H1 (cell line): ENCODE data around the gene CFAP100. TPM values are rescaled to one million over a fixed set of nuclear protein-coding genes. Genes with fewer than 3 reads are reported as not detected.

Source experiments
- ATF3 ChIP-seq: IDR thresholded peaks from 2 replicates; pipeline ENCODE4 v1.6.1; 2011; ENCODE audit warnings: low read depth, mild to moderate bottlenecking, low read length; ENCODE audit not compliant: insufficient read depth
- BCL11A ChIP-seq, 2 experiments: IDR thresholded peaks; one replicate each; pipeline ENCODE4 v1.6.1; 2011; ENCODE audit warnings: low read depth in 2 of 2, low read length in 2 of 2, mild to moderate bottlenecking in 2 of 2
- CEBPB ChIP-seq: IDR thresholded peaks from 2 replicates; pipeline ENCODE4 v1.6.1; 2012; ENCODE audit warnings: low read depth, low read length
- CHD2 ChIP-seq: IDR thresholded peaks from 2 replicates; pipeline ENCODE4 v1.6.1; 2012; ENCODE audit warnings: low read length, improper control_type of control experiment
- GTF2F1 ChIP-seq: IDR thresholded peaks from 2 replicates; pipeline ENCODE4 v1.6.1; 2012; ENCODE audit warnings: low read depth, low read length, improper control_type of control experiment, borderline replicate concordance
- RAD21 ChIP-seq, 2 experiments: IDR thresholded peaks in 1 of 2; conservative IDR thresholded peaks in 1 of 2; 2 replicates each; pipeline ENCODE4 v1.6.1; 2011; ENCODE audit warnings: low read depth in 2 of 2, low read length in 2 of 2, improper control_type of control experiment in 1 of 2, inconsistent platforms in 1 of 2, mild to moderate bottlenecking in 1 of 2, moderate library complexity in 1 of 2
- TBP ChIP-seq: IDR thresholded peaks from 2 replicates; pipeline ENCODE4 v1.6.1; 2011; ENCODE audit warnings: low read depth, low read length, improper control_type of control experiment
- TEAD4 ChIP-seq: IDR thresholded peaks from 2 replicates; pipeline ENCODE4 v1.6.1; 2012; ENCODE audit warnings: low read depth, low read length, inconsistent platforms, mixed read lengths
- polyA plus RNA-seq, 7 experiments: library from polyadenylated mRNA; depleted of rRNA in 3 of 7; stranded (reverse) in 5 of 7; unstranded in 2 of 7; fragments of >200 nt in 5 of 7; fragments of 200-250 nt in 2 of 7; gene quantifications; 1 replicate in 5 of 7; 2 replicates in 1 of 7; 4 replicates in 1 of 7; pipeline versions ENCODE4 v1.2.1 to v1.2.3, GENCODE V29; 2011 to 2013; ENCODE audit warnings: missing spikeins in 2 of 7, mixed read lengths in 2 of 7
- total RNA-seq: library from RNA; stranded (reverse); fragmentation: NEBNext Ultra II Directional; extraction: Animal tissue kit (Norgen Biotek cat#: 25700); gene quantifications from 2 replicates; pipeline ENCODE4 v1.2.1, GENCODE V29; 2021
- TF ChIP-seq, protein P1 (sequence below): fragments of 300-600 bp; sonication (generic); IDR thresholded peaks from 2 replicates; pipeline ENCODE4 v1.7.1; 2012; ENCODE audit warnings: low read length, moderate library complexity, mild to moderate bottlenecking, inconsistent platforms; ENCODE audit not compliant: insufficient replicate concordance

The CFAP100 gene
- total and polyA plus RNA-seq, 2 of the 8 experiments (the other 6 are each of a cell fraction or from before 2014, with no cell fraction given), result 0.17 TPM; not detected in 1

GRCh38 chr3:126450219-126450618, 55.5 kb downstream of the CFAP100 start (continued):
- TF ChIP-seq, protein P1, sequence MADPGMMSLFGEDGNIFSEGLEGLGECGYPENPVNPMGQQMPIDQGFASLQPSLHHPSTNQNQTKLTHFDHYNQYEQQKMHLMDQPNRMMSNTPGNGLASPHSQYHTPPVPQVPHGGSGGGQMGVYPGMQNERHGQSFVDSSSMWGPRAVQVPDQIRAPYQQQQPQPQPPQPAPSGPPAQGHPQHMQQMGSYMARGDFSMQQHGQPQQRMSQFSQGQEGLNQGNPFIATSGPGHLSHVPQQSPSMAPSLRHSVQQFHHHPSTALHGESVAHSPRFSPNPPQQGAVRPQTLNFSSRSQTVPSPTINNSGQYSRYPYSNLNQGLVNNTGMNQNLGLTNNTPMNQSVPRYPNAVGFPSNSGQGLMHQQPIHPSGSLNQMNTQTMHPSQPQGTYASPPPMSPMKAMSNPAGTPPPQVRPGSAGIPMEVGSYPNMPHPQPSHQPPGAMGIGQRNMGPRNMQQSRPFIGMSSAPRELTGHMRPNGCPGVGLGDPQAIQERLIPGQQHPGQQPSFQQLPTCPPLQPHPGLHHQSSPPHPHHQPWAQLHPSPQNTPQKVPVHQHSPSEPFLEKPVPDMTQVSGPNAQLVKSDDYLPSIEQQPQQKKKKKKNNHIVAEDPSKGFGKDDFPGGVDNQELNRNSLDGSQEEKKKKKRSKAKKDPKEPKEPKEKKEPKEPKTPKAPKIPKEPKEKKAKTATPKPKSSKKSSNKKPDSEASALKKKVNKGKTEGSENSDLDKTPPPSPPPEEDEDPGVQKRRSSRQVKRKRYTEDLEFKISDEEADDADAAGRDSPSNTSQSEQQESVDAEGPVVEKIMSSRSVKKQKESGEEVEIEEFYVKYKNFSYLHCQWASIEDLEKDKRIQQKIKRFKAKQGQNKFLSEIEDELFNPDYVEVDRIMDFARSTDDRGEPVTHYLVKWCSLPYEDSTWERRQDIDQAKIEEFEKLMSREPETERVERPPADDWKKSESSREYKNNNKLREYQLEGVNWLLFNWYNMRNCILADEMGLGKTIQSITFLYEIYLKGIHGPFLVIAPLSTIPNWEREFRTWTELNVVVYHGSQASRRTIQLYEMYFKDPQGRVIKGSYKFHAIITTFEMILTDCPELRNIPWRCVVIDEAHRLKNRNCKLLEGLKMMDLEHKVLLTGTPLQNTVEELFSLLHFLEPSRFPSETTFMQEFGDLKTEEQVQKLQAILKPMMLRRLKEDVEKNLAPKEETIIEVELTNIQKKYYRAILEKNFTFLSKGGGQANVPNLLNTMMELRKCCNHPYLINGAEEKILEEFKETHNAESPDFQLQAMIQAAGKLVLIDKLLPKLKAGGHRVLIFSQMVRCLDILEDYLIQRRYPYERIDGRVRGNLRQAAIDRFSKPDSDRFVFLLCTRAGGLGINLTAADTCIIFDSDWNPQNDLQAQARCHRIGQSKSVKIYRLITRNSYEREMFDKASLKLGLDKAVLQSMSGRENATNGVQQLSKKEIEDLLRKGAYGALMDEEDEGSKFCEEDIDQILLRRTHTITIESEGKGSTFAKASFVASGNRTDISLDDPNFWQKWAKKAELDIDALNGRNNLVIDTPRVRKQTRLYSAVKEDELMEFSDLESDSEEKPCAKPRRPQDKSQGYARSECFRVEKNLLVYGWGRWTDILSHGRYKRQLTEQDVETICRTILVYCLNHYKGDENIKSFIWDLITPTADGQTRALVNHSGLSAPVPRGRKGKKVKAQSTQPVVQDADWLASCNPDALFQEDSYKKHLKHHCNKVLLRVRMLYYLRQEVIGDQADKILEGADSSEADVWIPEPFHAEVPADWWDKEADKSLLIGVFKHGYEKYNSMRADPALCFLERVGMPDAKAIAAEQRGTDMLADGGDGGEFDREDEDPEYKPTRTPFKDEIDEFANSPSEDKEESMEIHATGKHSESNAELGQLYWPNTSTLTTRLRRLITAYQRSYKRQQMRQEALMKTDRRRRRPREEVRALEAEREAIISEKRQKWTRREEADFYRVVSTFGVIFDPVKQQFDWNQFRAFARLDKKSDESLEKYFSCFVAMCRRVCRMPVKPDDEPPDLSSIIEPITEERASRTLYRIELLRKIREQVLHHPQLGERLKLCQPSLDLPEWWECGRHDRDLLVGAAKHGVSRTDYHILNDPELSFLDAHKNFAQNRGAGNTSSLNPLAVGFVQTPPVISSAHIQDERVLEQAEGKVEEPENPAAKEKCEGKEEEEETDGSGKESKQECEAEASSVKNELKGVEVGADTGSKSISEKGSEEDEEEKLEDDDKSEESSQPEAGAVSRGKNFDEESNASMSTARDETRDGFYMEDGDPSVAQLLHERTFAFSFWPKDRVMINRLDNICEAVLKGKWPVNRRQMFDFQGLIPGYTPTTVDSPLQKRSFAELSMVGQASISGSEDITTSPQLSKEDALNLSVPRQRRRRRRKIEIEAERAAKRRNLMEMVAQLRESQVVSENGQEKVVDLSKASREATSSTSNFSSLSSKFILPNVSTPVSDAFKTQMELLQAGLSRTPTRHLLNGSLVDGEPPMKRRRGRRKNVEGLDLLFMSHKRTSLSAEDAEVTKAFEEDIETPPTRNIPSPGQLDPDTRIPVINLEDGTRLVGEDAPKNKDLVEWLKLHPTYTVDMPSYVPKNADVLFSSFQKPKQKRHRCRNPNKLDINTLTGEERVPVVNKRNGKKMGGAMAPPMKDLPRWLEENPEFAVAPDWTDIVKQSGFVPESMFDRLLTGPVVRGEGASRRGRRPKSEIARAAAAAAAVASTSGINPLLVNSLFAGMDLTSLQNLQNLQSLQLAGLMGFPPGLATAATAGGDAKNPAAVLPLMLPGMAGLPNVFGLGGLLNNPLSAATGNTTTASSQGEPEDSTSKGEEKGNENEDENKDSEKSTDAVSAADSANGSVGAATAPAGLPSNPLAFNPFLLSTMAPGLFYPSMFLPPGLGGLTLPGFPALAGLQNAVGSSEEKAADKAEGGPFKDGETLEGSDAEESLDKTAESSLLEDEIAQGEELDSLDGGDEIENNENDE, result no peak
- TF ChIP-seq TBP, result no peak
- TF ChIP-seq RAD21 (IDR thresholded peaks at IDR 0.05 in 1 of 2, conservative IDR thresholded peaks at IDR 0.05 in 1 of 2; ENCODE audit: low read depth in 2 of 2, low read length in 2 of 2), result no peak
- TF ChIP-seq CHD2, result no peak
- no peak for TF ChIP-seq BCL11A (IDR thresholded peaks at IDR 0.05; ENCODE audit: low read depth in 2 of 2, low read length in 2 of 2)
- no peak for TF ChIP-seq TEAD4
- TF ChIP-seq ATF3, result no peak
- no peak for TF ChIP-seq CEBPB
- TF ChIP-seq GTF2F1, result no peak
